ENCODE data around the gene MX2. TPM values are rescaled to one million over a fixed set of nuclear protein-coding genes. Genes with fewer than 3 reads are reported as not detected.

MX2 gene
- total and polyA plus RNA-seq, 2 experiments from 2014 or later = 5.4 to 9.2 TPM

DNA sequence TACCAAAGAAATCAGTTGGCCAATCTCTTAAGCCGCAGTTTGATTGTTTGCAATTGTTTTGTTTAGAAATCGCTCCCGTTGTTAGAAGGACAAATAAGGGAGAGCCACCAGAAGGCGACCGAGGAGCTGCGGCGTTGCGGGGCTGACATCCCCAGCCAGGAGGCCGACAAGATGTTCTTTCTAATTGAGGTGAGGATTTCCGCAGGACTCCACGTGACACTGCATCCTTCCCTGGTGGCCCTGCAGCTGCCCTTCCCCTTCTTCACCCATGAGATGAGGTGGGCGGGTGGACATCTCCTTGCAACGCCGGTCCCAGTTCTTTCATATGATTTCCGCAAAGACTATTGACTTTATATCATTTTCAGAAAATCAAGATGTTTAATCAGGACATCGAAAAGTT lies 37.0 kb downstream of the MX2 start (continued):
- TF ChIP-seq, protein P1, sequence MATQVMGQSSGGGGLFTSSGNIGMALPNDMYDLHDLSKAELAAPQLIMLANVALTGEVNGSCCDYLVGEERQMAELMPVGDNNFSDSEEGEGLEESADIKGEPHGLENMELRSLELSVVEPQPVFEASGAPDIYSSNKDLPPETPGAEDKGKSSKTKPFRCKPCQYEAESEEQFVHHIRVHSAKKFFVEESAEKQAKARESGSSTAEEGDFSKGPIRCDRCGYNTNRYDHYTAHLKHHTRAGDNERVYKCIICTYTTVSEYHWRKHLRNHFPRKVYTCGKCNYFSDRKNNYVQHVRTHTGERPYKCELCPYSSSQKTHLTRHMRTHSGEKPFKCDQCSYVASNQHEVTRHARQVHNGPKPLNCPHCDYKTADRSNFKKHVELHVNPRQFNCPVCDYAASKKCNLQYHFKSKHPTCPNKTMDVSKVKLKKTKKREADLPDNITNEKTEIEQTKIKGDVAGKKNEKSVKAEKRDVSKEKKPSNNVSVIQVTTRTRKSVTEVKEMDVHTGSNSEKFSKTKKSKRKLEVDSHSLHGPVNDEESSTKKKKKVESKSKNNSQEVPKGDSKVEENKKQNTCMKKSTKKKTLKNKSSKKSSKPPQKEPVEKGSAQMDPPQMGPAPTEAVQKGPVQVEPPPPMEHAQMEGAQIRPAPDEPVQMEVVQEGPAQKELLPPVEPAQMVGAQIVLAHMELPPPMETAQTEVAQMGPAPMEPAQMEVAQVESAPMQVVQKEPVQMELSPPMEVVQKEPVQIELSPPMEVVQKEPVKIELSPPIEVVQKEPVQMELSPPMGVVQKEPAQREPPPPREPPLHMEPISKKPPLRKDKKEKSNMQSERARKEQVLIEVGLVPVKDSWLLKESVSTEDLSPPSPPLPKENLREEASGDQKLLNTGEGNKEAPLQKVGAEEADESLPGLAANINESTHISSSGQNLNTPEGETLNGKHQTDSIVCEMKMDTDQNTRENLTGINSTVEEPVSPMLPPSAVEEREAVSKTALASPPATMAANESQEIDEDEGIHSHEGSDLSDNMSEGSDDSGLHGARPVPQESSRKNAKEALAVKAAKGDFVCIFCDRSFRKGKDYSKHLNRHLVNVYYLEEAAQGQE (IDR thresholded peaks at IDR 0.05; ENCODE audit: unreplicated experiment) = no peak
- TF ChIP-seq JUNB (IDR thresholded peaks at IDR 0.05; ENCODE audit: unreplicated experiment) = no peak
- no peak for TF ChIP-seq EZH2 (IDR thresholded peaks at IDR 0.05; ENCODE audit: low read depth, unreplicated experiment)
- no peak for TF ChIP-seq POLR2AphosphoS5 (IDR thresholded peaks at IDR 0.05; ENCODE audit: low read depth)

DNA sequence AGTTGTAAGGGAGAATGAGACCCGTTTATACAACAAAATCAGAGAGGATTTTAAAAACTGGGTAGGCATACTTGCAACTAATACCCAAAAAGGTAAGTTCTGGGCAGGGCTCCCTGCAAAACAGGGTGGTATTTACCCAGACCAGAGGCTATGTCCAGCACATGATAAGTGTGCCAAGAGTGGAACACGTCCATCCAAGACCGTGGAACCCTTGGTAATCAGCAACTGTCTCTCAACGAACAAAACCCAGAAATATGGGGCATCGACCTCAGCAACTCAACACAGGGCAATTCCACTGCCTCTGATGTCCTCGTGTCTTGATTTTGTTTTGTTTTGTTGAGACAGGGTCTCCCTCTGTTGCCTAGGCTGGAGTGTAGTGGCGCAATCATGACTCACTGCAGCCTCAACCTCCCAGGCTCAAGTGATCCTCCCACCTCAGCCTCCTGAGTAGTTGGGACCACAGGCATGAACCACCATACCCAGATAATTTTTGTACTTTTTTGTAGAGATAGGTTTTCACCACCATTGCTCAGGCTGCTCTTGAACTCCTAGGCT lies 37.5 kb downstream of the MX2 start:
- Histone ChIP-seq H3K4me2 (no peak overlapping the region), H4K20me1 (replicated peaks; ENCODE audit: insufficient read depth) (no peaks in the 10 kb centered on the region), H3K27ac (ENCODE audit: low read depth) (no peak overlapping the region), H3K27me3 (ENCODE audit: insufficient read depth) (no peaks in the 10 kb centered on the region), H2AFZ (no peak overlapping the region), H3K36me3 (ENCODE audit: insufficient read depth) (peaks cover 3% of the 10 kb centered on the region; the same call in 1 of the 2 replicates), H3F3A (replicated peaks; ENCODE audit: low read depth) (no peaks in the 10 kb centered on the region), H3K4me3 (no peak overlapping the region), H3K79me2 (replicated peaks; ENCODE audit: insufficient read depth) (no peaks in the 10 kb centered on the region), H3K4me1 (ENCODE audit: insufficient read depth) (no peaks in the 10 kb centered on the region), H3K9me2 (ENCODE audit: insufficient read depth) (no peaks in the 10 kb centered on the region)
- H3K4me1 Mint-ChIP-seq = peaks cover 6% of the 10 kb centered on the region
- ATAC-seq (no peak), DNase-seq (ENCODE audit: low spot score) (no peak)
- no peak overlapping the region for H3K27ac Mint-ChIP-seq
- no peak for TF ChIP-seq NANOG (IDR thresholded peaks at IDR 0.05; ENCODE audit: borderline replicate concordance)
- TF ChIP-seq, protein P2, sequence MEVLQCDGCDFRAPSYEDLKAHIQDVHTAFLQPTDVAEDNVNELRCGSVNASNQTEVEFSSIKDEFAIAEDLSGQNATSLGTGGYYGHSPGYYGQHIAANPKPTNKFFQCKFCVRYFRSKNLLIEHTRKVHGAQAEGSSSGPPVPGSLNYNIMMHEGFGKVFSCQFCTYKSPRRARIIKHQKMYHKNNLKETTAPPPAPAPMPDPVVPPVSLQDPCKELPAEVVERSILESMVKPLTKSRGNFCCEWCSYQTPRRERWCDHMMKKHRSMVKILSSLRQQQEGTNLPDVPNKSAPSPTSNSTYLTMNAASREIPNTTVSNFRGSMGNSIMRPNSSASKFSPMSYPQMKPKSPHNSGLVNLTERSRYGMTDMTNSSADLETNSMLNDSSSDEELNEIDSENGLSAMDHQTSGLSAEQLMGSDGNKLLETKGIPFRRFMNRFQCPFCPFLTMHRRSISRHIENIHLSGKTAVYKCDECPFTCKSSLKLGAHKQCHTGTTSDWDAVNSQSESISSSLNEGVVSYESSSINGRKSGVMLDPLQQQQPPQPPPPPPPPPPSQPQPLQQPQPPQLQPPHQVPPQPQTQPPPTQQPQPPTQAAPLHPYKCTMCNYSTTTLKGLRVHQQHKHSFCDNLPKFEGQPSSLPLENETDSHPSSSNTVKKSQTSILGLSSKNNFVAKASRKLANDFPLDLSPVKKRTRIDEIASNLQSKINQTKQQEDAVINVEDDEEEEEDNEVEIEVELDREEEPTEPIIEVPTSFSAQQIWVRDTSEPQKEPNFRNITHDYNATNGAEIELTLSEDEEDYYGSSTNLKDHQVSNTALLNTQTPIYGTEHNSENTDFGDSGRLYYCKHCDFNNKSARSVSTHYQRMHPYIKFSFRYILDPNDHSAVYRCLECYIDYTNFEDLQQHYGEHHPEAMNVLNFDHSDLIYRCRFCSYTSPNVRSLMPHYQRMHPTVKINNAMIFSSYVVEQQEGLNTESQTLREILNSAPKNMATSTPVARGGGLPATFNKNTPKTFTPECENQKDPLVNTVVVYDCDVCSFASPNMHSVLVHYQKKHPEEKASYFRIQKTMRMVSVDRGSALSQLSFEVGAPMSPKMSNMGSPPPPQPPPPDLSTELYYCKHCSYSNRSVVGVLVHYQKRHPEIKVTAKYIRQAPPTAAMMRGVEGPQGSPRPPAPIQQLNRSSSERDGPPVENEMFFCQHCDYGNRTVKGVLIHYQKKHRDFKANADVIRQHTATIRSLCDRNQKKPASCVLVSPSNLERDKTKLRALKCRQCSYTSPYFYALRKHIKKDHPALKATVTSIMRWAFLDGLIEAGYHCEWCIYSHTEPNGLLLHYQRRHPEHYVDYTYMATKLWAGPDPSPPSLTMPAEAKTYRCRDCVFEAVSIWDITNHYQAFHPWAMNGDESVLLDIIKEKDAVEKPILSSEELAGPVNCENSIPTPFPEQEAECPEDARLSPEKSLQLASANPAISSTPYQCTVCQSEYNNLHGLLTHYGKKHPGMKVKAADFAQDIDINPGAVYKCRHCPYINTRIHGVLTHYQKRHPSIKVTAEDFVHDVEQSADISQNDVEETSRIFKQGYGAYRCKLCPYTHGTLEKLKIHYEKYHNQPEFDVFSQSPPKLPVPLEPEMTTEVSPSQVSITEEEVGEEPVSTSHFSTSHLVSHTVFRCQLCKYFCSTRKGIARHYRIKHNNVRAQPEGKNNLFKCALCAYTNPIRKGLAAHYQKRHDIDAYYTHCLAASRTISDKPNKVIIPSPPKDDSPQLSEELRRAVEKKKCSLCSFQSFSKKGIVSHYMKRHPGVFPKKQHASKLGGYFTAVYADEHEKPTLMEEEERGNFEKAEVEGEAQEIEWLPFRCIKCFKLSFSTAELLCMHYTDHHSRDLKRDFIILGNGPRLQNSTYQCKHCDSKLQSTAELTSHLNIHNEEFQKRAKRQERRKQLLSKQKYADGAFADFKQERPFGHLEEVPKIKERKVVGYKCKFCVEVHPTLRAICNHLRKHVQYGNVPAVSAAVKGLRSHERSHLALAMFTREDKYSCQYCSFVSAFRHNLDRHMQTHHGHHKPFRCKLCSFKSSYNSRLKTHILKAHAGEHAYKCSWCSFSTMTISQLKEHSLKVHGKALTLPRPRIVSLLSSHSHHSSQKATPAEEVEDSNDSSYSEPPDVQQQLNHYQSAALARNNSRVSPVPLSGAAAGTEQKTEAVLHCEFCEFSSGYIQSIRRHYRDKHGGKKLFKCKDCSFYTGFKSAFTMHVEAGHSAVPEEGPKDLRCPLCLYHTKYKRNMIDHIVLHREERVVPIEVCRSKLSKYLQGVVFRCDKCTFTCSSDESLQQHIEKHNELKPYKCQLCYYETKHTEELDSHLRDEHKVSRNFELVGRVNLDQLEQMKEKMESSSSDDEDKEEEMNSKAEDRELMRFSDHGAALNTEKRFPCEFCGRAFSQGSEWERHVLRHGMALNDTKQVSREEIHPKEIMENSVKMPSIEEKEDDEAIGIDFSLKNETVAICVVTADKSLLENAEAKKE (CRISPR knock-in tag; IDR thresholded peaks at IDR 0.05) = no peak
- no peak overlapping the region for H3K4me3 Mint-ChIP-seq
- H3K9me3 Mint-ChIP-seq = no peaks in the 10 kb centered on the region; the same call in 2 of the 3 replicates
- H3K36me3 Mint-ChIP-seq (ENCODE audit: low read depth) = no peaks in the 10 kb centered on the region; the same call in 1 of the 3 replicates
- H3K27me3 Mint-ChIP-seq (ENCODE audit: insufficient read depth, low read depth, poor library complexity) = peaks cover 6% of the 10 kb centered on the region
